Transverse colon (tissue), 4 donors: ENCODE results near the gene AP1B1. TPM values are rescaled to one million over a fixed set of nuclear protein-coding genes. Genes with fewer than 3 reads are reported as not detected.

Experiments used
- DNase-seq: peaks from one replicate; pipeline ENCODE4 v3.0.0-alpha.2; 2019
- H3K27ac ChIP-seq, 4 donors: fragments of 200-600 bp; sonication (generic); 2 replicates each; pipeline ENCODE4 v1.5.1; 2016 to 2018; ENCODE audit warnings: inconsistent platforms in 4 of 4
- H3K27me3 ChIP-seq: fragments of 200-600 bp; sonication (generic); 2 replicates; pipeline ENCODE4 v1.5.1; 2017; ENCODE audit warnings: inconsistent platforms
- H3K36me3 ChIP-seq, 4 donors: fragments of 200-600 bp; sonication (generic); 2 replicates each; pipeline ENCODE4 v1.5.1; 2017 to 2019; ENCODE audit warnings: inconsistent platforms in 4 of 4
- H3K4me1 ChIP-seq, 4 donors: fragments of 200-600 bp; sonication (generic); 2 replicates each; pipeline ENCODE4 v1.5.1; 2017 to 2020; ENCODE audit warnings: inconsistent platforms in 4 of 4
- H3K4me3 ChIP-seq, 4 donors: fragments of 200-600 bp; sonication (generic); 1 replicate in 1 of 4; 2 replicates in 3 of 4; pipeline versions ENCODE4 v1.5.1 to v1.6.1; 2017 to 2019; ENCODE audit warnings: inconsistent platforms in 4 of 4
- H3K9me3 ChIP-seq, 2 donors: fragments of 200-600 bp; sonication (generic); 2 replicates each; pipeline ENCODE4 v1.5.1; 2017 to 2019; ENCODE audit warnings: inconsistent platforms in 2 of 2
- CTCF ChIP-seq, 5 experiments: fragments of 200-600 bp in 3 of 5; fragments of 450-650 bp in 2 of 5; sonication (generic) in 3 of 5; IDR thresholded peaks; 1 replicate in 2 of 5; 2 replicates in 3 of 5; pipeline ENCODE4 v1.5.1; 2016 to 2017; ENCODE audit warnings: antibody characterized with exemption in 5 of 5, inconsistent platforms in 3 of 5, mild to moderate bottlenecking in 2 of 5, moderate library complexity in 1 of 5
- EP300 ChIP-seq: sonication (generic); formaldehyde crosslinking; IDR thresholded peaks from one replicate; pipeline ENCODE4 v1.6.1; 2017; ENCODE audit warnings: antibody characterized with exemption, low read depth
- POLR2A ChIP-seq: fragments of 450-650 bp; IDR thresholded peaks from one replicate; pipeline ENCODE4 v1.6.1; 2016; ENCODE audit warnings: antibody characterized with exemption, mild to moderate bottlenecking, moderate library complexity
- POLR2AphosphoS5 ChIP-seq, 3 donors: sonication (generic); formaldehyde crosslinking; IDR thresholded peaks; one replicate each; pipeline ENCODE4 v1.6.1; 2016; ENCODE audit warnings: antibody characterized with exemption in 3 of 3
- WGBS, 2 donors: methylation state at CpG; one replicate each; pipeline ENCODE4 v1.1.5; 2018; ENCODE audit warnings: low coverage in 1 of 2; 5-methylcytosine and 5-hydroxymethylcytosine counted together
- in situ Hi-C, 4 donors: fragments of 200-750 bp; cut with MboI; loops; one replicate each; pipeline versions ENCODE4 v1.15.0 to v1.15.1; 2017; ENCODE audit warnings: low sequenced_read_pairs in 3 of 4, low pct_ligation_motif_present in 1 of 4, low pct_unique_long_range_greater_than_20kb in 1 of 4
- intact Hi-C: fragments of 100-400 bp; cut with DNase I; formaldehyde crosslinking; loops from one replicate; pipeline ENCODE4 v1.15.1; 2023; ENCODE audit warnings: low total_unique reads
- total RNA-seq, 4 donors: library from RNA; depleted of rRNA; stranded (reverse); fragments of >200 nt; gene quantifications; one replicate each; pipeline ENCODE4 v1.1.0, GENCODE V29; 2016

AP1B1 gene
- total RNA-seq, 4 donors from 2014 or later: 45.6 to 107 (median 92.4) TPM

- in situ Hi-C loops: no loop called here
- Histone ChIP-seq H3K4me3 (no peak overlapping the region), H3K9me3 (no peaks in the 10 kb centered on the region), H3K36me3 (peaks cover 0 to 51% (median 12%) of the 10 kb centered on the region in 4 donors), H3K4me1 (no peaks in the 10 kb centered on the region), H3K27me3 (no peaks in the 10 kb centered on the region), H3K27ac (no peak overlapping the region)
- 87 to 88% methylated on average over 3 to 6 of the region's 6 CpGs for WGBS, 2 donors
- DNase-seq: no peak
- intact Hi-C loops: no loop called here
- TF ChIP-seq EP300 (no peak), POLR2A (no peak), CTCF (IDR thresholded peaks at IDR 0.05) (no peak), POLR2AphosphoS5 (IDR thresholded peaks at IDR 0.05) (no peak)
These were observed 50.0 kb downstream of the AP1B1 start for GRCh38 chr22:29338398-29338797.

- Histone ChIP-seq H3K27me3 (no peaks in the 10 kb centered on the region), H3K4me3 (no peak overlapping the region), H3K9me3 (no peaks in the 10 kb centered on the region), H3K4me1 (no peaks in the 10 kb centered on the region), H3K36me3 (peaks cover 0 to 51% (median 12%) of the 10 kb centered on the region in 4 donors), H3K27ac (no peak overlapping the region)
- WGBS, 2 donors: 88 to 100% methylated on average over 3 to 12 of the region's 12 CpGs
- in situ Hi-C loops: no loop called here
- TF ChIP-seq POLR2AphosphoS5 (IDR thresholded peaks at IDR 0.05) (no peak), CTCF (IDR thresholded peaks at IDR 0.05) (no peak), EP300 (no peak), POLR2A (no peak)
- intact Hi-C loops: no loop called here
- no peak for DNase-seq
These were observed 50.6 kb downstream of the AP1B1 start for GRCh38 chr22:29337631-29338284.

GRCh38 chr22:29336751-29337490, 51.4 kb downstream of the AP1B1 start:
- intact Hi-C loops: no loop called here
- no peaks in the 10 kb centered on the region for H3K9me3 ChIP-seq
- TF ChIP-seq EP300 (no peak), CTCF (IDR thresholded peaks at IDR 0.05) (no peak), POLR2AphosphoS5 (IDR thresholded peaks at IDR 0.05) (no peak), POLR2A (no peak)
- in situ Hi-C loops: no loop called here
- H3K27me3 ChIP-seq: no peaks in the 10 kb centered on the region
- H3K4me3 ChIP-seq: no peak overlapping the region
- no peak for DNase-seq
- 80 to 88% methylated on average over 1 to 13 of the region's 14 CpGs for WGBS, 2 donors
- H3K27ac ChIP-seq: no peak overlapping the region
- no peaks in the 10 kb centered on the region for H3K4me1 ChIP-seq
- H3K36me3 ChIP-seq: peaks cover 0 to 46% (median 12%) of the 10 kb centered on the region in 4 donors

GRCh38 chr22:29335656-29336055, 52.7 kb downstream of the AP1B1 start:
- WGBS, 2 donors: 92% methylated on average over 11 of the region's 11 CpGs; no CpG with 5 or more reads in 1 of the 2 donors
- peaks cover 0 to 34% (median 9%) of the 10 kb centered on the region in 4 donors for H3K36me3 ChIP-seq
- no peaks in the 10 kb centered on the region for H3K4me1 ChIP-seq
- no peaks in the 10 kb centered on the region for H3K9me3 ChIP-seq
- H3K4me3 ChIP-seq: no peak overlapping the region
- in situ Hi-C loops: no loop called here
- TF ChIP-seq POLR2A (no peak), EP300 (no peak), CTCF (IDR thresholded peaks at IDR 0.05) (no peak), POLR2AphosphoS5 (IDR thresholded peaks at IDR 0.05) (no peak)
- DNase-seq: no peak
- H3K27ac ChIP-seq: no peak overlapping the region
- intact Hi-C loops: no loop called here
- H3K27me3 ChIP-seq: no peaks in the 10 kb centered on the region
